Fibroblast of skin of right biceps (primary cell): ENCODE results near the gene BRINP2.

Source experiments
- DNase-seq: peaks from one replicate; pipeline ENCODE4 v3.0.0-alpha.2; 2013

Gene BRINP2, protein sequence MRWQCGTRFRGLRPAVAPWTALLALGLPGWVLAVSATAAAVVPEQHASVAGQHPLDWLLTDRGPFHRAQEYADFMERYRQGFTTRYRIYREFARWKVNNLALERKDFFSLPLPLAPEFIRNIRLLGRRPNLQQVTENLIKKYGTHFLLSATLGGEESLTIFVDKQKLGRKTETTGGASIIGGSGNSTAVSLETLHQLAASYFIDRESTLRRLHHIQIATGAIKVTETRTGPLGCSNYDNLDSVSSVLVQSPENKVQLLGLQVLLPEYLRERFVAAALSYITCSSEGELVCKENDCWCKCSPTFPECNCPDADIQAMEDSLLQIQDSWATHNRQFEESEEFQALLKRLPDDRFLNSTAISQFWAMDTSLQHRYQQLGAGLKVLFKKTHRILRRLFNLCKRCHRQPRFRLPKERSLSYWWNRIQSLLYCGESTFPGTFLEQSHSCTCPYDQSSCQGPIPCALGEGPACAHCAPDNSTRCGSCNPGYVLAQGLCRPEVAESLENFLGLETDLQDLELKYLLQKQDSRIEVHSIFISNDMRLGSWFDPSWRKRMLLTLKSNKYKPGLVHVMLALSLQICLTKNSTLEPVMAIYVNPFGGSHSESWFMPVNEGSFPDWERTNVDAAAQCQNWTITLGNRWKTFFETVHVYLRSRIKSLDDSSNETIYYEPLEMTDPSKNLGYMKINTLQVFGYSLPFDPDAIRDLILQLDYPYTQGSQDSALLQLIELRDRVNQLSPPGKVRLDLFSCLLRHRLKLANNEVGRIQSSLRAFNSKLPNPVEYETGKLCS

DNA sequence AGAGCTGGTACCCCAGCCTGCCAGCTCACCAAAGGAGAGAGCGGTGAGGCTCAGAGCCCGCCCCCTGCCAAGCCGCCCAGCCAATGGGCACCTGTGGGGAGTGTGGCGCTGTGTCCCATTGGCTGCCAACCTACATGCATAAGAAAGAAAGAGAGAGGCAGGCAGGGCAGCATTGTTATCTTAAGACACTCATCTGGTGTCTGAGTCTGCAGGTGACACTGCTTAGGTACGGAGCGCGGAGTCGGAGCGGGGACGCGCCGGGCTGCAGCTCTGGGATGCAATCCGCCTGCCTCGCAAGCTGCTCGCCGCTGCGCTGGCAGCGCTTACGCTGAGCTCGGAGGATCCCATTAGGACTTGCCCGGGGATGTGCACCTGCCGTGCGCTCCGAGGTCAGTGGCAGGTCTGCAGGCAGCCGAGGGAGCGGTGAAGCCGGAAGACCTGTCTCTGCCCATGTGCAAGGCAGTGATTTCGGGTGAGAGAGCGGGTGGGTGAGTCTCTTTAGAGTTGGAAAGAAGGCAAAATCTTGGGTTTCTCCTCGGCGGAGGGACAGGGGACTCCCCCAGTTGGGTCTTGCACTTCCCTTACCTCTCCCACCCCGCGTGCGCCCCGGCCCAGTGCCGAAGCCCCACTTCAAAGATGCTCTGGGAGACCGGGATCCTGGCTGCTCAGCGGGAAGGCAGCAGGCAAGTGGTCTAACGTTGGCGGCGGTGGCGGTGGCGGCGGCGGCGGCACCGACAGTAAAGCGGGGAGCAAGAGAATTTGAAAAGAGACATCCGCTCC lies at the start of gene BRINP2:
Gene BRINP2, plus strand, starts transcription at position 203 of the 780 bp plus-strand sequence. CDS start 58,919 bp downstream, outside the sequence.
- peak; percentile 26 for DNase-seq

DNA sequence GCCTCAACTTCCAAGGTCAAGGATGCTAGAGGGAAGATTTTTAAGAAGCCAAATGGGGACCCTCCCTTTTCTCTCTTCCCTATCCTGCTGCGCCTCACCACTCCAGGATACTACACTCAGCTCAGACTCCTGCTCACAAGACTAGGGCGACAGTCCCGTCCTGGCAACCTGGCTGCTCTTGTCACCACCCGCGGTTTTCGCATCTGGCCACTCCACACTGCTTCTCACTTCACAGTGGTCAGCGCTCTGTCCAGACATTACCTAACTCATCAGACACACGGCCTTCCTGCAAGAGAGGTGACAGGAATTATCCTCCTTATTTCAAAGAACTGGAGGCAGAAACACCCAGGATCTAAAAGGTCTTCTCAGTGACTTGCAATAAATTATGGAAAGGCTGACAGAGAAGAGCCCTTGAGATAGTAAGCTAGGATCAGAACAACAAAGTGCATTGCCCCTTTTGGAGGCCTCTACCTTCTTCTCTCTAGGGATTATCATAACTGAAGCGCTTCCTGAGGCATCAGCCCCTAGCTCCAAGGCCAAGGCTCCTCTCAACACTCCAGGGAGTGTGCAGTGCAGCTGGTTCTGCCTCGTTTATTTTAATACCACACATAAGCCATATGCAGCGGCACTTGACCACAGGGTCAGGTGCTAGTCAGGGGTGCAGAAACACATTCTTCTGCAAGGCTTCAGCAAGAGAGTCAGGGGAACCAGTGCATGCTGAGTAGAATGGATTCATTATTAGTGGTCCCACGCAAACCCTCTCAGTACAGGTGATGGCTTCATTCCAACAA lies 48.1 kb upstream of the BRINP2 start:
- DNase-seq: no peak

DNA sequence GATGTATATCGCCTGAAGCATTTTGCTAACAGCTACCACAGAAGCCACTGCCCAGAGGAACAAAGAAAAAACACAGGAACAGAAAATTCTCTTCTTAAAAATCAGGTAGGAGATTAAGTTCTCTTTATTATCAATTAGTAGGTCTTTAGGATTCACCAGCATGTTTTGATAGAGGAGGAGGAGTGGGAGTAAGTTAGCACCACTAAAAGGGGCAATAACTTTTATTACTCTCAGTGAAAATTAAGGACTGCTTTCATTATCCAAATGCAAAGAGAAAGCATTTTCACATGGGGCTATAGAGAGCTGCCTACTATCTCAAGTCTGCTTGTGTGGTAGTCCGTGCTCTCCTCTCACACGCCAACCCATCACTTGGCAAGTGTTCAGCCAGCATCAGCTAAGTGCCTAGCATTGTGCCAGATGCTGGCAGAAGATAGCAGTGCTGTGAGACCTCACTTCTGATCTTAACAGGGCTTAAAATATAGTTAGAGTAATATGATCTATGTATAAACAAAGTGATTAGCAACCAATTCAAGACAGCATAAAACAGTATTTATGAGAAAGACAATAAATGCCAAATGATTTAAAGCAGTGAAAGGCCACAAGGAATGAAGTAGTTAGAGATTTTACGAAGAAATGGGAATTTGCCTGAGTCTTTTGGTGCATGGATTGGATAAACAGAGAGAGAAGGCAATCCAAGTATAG lies 46.0 kb upstream of the BRINP2 start:
- no peak for DNase-seq

DNA sequence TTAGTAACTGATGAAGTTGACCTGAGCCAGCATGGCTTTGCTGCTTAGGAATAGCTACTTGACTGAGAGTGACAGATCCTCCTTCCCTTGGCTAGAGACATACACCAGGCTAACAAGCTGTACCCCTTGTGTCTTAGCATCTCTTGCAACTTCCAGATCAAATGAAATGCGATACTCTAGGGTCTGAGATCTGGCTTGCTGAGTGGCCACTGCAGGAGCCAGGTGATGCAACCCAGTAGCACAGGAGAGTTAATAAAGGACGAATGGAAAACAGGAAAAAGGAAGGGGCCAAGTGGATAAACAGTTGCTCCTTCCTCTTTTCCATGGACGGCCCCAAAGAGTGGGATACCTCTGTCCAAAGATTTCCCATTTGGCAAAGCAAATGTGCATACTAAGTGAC lies 44.5 kb upstream of the BRINP2 start:
- DNase-seq: no peak

DNA sequence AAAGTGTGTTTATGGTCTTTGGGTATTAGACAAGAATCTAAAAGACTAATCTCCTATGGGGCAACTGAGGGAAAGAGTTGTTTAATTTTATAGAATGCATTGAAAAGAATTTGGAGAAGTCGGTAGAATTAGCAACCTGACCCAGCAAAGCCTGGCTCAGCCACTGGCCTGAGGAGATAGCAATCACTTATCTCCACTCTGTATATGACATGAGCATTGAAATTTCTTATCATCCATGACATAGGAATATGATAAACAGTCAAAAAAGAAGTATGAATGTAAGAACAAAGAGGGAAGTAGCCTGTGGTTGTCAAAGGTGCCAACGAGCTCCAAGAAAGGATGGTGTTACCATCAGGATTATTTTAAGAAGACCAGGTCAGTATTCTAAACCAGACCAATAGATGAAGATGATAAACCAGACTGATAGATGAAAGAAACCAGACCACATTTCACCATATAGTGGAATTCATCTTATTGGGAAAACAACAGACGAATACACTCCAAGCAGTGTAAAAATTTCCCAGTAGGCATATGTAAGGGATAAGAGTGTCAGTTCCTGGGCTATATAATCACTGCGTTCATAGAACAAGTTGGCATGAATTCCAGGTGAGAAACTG lies 42.0 kb upstream of the BRINP2 start:
- DNase-seq: no peak

DNA sequence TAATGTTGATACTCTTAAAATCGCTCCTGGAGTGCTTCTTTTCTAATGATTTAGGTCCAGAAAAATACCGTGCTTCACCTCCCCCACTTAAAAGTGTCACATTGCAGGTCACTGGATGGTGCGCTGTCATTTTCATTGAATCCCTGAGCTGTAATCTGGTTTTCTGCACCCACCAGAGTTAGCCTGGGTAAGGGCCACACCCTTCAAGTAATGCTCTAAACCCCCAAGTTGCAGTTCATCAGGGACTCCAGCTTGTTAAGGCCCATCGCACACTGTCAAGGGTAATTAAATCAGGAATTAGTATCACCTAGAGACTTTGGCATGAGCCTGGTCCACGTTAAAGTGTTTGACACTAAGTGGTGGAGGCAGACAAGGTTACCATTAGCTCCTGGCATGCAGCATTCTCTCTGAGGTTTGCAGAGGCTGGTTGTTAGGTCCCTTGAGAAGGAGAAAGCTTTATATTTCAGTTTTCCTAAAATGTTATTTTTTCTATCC lies 40.3 kb upstream of the BRINP2 start:
- no peak for DNase-seq

DNA sequence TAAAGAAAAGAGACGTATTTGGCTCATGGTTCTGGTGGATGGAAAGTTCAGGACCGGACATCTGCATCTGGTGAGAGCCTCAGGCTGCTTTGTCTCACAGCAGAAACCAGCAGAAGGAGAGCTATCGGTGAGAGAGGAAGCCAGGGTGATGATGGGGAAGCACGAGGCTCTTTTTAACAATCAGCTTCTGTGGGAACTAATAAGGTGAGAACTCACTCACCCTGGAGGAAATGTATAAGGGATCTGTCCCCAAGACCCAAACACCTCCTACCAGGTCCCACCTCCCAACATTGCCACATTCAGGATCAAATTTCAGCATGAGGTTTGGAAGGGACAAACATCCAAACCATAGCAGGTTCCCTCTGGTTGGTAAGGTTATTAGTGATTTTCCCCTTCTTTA lies 39.0 kb upstream of the BRINP2 start:
- no peak for DNase-seq

DNA sequence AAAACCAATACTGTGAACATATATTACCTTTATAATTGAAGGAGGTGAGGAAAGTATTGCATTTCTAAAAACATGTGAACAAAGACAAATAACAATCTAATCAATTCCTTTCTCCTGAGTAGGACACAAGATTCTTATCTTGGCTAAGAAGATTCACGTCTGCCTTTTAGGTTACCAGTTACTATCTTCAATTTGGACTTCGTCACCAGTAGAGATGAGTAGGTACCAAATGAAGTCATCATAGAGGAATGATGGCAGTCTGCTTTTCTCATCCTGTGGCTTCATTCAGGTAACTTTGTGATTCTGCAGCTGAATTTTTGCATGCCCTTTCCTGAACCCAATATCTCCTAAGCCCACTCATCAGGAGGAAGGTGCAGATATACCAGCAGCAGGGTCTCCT lies 38.6 kb upstream of the BRINP2 start:
- DNase-seq: no peak

DNA sequence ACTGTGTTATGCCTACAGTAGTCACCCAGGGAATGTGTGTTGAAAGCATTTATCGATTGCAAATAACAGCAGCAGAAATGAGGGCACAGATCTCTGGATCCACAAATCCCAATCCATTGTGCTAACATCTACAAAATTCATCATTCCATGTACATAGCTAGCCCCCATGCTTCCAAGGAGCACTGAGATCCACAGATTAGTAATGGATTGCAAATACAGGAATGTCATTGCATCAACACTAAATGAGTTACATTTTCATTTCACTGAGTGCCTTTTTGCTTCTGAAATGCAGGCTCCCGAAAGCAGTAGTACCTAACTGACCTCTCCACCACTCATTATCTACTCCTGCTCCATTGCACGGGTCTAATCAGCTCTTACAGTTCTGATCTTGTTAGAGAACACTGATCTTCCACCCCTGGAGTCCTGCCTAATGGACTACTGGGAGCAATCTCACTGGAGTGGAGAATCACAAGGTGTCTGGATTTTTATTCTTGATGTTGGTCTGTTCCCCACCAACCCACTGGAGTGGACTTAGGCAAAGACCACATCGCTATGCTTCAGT lies 36.7 kb upstream of the BRINP2 start:
- DNase-seq: peak; percentile 18

DNA sequence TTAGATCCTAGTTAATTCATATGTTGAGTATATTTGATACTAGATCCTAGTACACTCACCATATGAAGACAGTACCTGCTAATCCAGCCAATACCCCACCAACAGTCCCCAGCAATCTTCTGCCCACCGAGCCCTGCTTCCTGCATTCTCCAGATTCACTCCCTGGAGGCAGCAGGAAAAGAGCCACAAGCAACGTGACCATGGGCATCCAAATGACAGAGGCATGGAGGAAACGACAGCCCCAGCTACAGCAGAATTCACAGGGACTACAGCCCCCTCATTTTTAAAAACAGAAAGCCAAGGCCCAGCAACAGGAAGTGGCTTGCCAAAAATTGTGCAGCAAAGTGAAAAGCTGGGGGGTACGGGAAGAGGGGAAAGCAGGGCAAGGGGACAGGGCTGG lies 35.5 kb upstream of the BRINP2 start:
- DNase-seq: no peak

DNA sequence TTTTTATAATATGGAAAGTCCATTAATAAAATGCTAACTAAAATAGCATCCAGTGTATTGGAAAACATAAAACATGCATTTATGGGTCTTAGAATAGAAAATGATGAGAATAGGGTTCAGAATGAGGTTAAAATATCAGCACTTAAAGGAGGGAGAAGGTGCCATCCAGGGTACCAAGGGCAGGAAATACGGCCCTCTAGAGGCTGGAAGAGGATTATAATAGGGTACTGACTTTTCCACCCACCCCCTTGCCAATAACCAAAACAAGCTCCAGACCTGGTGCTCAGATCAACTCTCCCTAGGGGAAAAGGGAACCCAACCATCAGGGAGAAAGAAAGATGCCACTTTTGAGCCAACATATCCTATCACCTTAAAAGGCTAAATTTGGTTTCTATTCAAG lies 32.9 kb upstream of the BRINP2 start:
- no peak for DNase-seq

DNA sequence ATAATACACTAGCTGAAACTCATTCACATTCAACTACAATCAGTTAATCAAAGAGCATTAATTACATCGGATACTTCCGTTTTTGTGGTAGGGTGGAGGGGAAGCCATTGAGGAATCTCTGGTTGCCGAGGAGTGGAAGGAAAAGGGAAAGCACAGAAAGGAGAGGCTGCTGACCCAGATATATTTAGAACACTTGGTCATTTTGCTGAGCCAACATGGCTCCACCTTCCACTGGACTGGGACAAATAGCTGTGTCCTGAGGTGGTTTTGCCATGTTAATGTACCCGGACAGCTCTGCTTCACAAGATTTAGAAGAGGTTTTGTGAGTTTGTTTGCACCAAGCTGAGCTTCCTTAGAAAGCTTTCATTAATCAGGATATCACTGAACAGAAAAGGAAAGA lies 32.4 kb upstream of the BRINP2 start:
- no peak for DNase-seq

DNA sequence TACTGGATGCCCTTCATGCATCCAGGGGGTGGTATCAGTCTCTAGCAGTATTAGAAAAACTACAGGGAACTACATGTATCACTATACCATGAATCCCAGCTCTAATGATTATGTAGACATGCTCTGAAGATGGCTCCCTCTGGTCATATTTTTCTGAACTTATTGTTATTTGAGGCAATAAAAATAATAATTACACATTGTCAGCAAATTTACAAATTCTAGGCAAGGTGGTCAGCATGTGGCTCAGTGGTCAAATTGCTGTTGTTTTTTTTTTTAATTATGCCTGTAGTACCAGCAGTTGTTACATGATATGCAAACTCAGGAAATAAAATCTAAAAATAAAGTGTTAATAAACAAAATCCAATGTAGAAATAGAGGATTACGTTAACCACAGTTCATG lies 28.7 kb upstream of the BRINP2 start:
- no peak for DNase-seq

DNA sequence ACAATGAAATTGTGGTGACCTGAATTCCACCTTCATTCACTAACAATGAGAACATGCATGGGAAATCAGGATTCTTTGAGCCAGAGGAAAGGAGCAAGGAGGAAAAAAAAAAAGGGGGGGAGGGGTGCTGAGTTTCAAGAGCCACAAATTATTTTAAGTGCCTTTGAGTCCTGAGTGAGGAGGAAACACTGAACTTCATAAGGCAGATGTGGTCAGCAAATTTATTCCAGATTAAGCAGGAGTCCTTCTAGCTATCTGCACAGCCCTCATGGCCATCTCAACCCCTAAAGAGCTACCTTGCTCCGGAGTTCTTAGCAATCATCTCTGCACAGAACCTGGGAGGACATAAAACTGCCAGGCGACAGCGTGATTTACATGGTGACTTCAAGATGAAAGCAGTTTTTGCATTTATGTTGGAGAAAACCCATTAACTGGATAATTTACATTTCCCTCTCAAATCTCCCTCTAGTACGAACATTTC lies 27.9 kb upstream of the BRINP2 start:
- DNase-seq: no peak

DNA sequence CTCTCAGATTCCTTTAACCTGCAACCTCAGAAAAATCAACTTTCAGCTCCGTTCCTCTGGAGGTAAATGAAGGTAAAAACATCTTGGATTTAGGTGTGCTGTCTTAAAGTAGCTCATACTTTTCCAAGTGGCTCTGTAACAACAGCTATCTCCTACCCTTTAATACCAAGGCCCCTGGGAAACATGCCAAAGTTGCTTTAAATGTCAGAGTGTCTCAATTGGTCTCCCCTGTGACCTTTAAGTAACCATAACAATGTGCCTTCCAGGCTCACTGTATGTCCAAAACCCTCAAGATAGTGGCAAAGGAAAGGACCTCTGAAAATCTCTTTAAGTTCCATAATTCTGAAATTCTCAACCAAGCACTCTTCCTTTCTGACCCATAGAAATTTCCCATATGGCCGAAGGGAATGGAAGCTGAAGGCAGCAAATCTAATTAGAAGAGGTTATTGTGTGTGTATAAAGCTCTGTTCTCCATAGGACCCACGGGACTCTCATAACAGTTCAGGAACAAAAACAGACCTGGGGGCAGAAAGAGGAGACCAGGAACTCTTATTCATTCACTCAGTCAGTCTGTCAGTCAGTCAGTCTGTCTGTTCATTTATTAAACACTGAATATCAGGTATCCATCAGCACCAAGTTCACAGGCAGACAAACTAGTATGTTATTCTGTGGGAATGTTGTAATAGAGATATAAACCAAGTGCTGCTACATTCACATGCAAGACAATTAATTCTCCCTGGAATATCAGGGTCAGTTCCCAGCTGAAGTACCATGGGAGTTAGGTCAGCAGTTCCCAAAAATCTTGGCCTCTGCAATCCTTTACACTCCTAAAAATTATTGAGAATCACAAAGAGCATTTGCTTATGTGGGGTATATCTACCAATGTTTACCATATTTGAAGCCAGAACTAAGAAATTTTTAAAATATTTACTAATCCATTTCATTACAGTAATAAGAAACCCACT lies 25.4 kb upstream of the BRINP2 start:
- peak; percentile 3 for DNase-seq

DNA sequence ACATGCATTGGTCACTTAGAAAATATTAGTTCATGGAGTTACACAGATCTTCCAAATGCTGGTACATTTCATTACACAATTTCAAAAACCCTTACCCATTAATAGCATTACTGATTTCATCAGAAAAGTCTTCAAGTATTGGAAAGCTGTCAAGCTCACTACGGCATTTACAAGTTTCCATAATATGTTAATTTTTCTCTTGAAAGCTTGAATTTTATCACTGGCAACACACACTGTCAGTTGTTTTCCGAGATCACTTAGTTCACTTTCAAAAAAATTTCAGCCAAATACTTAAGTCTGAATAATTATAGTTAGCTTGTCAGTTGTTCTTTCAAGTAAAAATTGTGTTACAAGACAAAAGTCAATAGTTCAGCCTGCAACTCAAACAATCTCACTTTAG lies 24.3 kb upstream of the BRINP2 start:
- no peak for DNase-seq

DNA sequence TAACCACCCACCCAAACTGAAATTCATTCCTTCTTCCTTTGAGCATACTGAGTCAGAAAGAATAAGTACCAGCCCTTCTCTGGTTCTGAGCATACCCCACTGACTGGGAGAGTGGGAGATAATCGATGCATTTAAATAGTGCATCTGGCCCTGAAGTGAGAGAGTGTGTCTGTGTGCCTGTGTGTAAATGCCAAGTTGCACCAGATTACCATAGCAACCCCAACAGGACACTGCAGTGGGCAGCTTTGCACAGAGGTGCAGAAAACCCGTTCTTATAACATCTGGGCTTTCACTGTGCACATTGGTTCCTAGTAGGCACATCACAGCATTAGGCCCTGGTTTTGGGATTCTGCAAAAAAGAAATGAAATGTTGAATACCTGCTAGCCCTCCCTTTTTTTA lies 8.5 kb upstream of the BRINP2 start:
- no peak for DNase-seq

DNA sequence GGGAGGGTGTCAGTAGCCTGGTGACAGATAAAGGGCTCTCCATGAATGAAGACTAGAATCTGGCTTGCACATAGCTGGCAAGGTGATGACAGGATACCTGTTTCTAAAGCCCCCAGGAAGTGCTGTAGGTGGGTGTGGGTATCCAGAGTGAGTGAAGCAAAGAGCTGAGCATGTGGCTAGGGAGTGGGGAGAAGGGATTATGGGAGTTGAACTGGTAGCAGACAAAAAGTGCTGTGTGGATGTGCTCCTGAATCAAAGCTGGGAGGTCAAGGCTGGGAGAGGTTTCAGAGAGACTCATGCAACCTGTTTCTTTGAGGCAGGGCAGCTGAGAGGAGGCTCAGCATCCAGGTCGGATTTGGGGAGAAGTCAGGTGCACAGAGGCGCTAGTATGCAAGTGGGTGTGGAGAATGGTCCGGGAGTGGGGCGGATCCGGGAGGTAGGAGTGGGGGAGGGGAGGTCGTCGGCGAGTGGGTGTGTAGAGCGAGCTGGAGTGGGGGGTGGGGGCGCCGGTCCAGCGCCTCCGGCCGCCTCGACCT lies 6.8 kb upstream of the BRINP2 start:
- no peak for DNase-seq

DNA sequence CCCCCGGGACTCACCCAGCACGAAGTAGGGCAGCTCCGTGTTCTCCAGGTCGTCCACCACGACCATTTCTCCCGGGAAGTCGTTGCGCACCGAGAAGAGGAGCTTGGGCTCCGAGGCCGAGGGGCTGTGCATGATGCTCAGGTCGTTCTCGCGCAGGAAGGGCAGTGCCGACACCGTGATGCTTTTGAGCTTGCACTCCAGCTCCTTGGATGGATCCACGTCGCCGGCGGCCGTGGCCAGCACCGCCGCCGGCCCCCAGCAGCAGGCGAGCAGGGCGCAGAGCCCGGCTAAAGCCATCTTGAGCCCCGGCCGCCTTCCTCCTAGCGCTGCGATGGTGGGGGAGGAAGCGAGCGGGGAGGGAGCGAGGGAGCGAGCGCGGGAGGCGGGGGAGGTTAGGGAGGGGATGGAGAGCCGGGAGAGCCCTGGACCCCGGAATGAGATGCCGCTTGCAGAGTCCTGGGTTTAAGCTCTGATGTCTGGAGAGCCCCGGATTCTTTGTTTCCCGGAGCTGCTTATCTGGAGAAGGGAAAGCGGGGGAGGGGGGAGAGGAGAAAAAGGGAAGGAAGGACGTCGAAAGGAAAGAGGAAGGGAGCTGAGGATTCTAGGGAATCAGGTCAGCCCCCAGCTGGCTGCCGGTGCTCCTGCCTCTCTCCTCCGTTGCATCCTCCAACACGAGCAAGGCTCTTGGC lies 6.2 kb upstream of the BRINP2 start, which contains the start of gene ASTN1:
Gene ASTN1, minus strand, starts transcription at position 333 of the 689 bp plus-strand sequence. Its CDS starts 36 bp downstream, at position 297.
- DNase-seq: no peak
